Suprapubic skin (tissue), 4 donors: ENCODE measurements around the gene SLK. TPM values are rescaled to one million over a fixed set of nuclear protein-coding genes. Genes with fewer than 3 reads are reported as not detected.

ENCODE experiments used
- DNase-seq, 2 donors: peaks; one replicate each; pipeline ENCODE4 v3.0.0-alpha.2; 2019; ENCODE audit warnings: low spot score in 2 of 2
- H3K27ac ChIP-seq: fragments of 200-600 bp; sonication (generic); one replicate; pipeline ENCODE4 v1.5.1; 2019
- H3K27me3 ChIP-seq: fragments of 200-600 bp; sonication (generic); one replicate; pipeline ENCODE4 v1.5.1; 2019
- H3K36me3 ChIP-seq: fragments of 200-600 bp; sonication (generic); one replicate; pipeline ENCODE4 v1.5.1; 2019
- H3K4me1 ChIP-seq: fragments of 200-600 bp; sonication (generic); one replicate; pipeline ENCODE4 v1.5.1; 2019
- H3K4me3 ChIP-seq: fragments of 200-600 bp; sonication (generic); one replicate; pipeline ENCODE4 v1.5.1; 2019; ENCODE audit warnings: mild to moderate bottlenecking
- H3K9me3 ChIP-seq: fragments of 200-600 bp; sonication (generic); one replicate; pipeline ENCODE4 v1.5.1; 2019
- EP300 ChIP-seq: sonication (generic); formaldehyde crosslinking; IDR thresholded peaks from one replicate; pipeline ENCODE4 v1.6.1; 2017; ENCODE audit warnings: antibody characterized with exemption
- POLR2A ChIP-seq, 2 donors: fragments of 450-650 bp; IDR thresholded peaks; one replicate each; pipeline ENCODE4 v1.6.1; 2017; ENCODE audit warnings: antibody characterized with exemption in 2 of 2, mild to moderate bottlenecking in 2 of 2, moderate library complexity in 2 of 2
- POLR2AphosphoS5 ChIP-seq, 3 donors: sonication (generic); formaldehyde crosslinking; IDR thresholded peaks; one replicate each; pipeline ENCODE4 v1.6.1; 2017; ENCODE audit warnings: antibody characterized with exemption in 3 of 3
- WGBS: methylation state at CpG from one replicate; pipeline ENCODE4 v1.1.5; 2018; 5-methylcytosine and 5-hydroxymethylcytosine counted together
- total RNA-seq, 4 donors: library from RNA; depleted of rRNA; stranded (reverse); fragments of >200 nt; gene quantifications; one replicate each; pipeline ENCODE4 v1.1.0, GENCODE V29; 2016
- TF ChIP-seq, protein P1 (sequence below), 2 donors: fragments of 200-600 bp in 1 of 2; fragments of 450-650 bp in 1 of 2; sonication (generic) in 1 of 2; IDR thresholded peaks; one replicate each; pipeline ENCODE4 v1.5.1; 2016 to 2019; ENCODE audit warnings: antibody characterized with exemption in 2 of 2, mild to moderate bottlenecking in 1 of 2, moderate library complexity in 1 of 2

Gene SLK
- total RNA-seq, 4 donors from 2014 or later: 38.1 to 81.4 (median 56.3) TPM

DNA sequence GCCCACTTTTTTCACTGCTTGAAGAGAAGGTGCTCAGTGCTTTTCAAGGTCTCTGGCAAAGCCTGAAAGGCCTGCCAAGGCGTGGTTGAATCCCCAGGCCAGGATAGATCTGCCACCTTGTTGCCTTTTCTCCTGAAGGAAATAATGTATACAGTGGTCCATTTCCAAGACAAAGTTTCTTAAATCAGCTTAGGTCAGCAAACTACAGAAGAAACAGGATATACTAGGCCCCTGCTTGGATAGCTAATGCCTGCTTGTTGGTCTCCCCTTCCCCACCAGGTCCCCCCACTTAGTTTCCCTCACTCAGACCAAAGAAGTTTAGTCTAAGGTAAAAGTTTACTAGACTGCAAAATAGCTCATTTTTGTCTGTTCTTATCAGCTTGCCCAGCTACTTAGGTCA, 98.8 kb downstream of the SLK start:
- peaks cover 7% of the 10 kb centered on the region for H3K36me3 ChIP-seq
- H3K9me3 ChIP-seq: no peaks in the 10 kb centered on the region
- no peaks in the 10 kb centered on the region for H3K27me3 ChIP-seq
- no peak overlapping the region for H3K27ac ChIP-seq
- DNase-seq: no peak
- WGBS: 75% methylated on average over 1 of the region's 1 CpG
- peaks cover 6% of the 10 kb centered on the region for H3K4me1 ChIP-seq
- no peak for TF ChIP-seq POLR2AphosphoS5 (IDR thresholded peaks at IDR 0.05)
- no peak for TF ChIP-seq POLR2A (IDR thresholded peaks at IDR 0.05)
- no peak for TF ChIP-seq EP300
- TF ChIP-seq, protein P1, sequence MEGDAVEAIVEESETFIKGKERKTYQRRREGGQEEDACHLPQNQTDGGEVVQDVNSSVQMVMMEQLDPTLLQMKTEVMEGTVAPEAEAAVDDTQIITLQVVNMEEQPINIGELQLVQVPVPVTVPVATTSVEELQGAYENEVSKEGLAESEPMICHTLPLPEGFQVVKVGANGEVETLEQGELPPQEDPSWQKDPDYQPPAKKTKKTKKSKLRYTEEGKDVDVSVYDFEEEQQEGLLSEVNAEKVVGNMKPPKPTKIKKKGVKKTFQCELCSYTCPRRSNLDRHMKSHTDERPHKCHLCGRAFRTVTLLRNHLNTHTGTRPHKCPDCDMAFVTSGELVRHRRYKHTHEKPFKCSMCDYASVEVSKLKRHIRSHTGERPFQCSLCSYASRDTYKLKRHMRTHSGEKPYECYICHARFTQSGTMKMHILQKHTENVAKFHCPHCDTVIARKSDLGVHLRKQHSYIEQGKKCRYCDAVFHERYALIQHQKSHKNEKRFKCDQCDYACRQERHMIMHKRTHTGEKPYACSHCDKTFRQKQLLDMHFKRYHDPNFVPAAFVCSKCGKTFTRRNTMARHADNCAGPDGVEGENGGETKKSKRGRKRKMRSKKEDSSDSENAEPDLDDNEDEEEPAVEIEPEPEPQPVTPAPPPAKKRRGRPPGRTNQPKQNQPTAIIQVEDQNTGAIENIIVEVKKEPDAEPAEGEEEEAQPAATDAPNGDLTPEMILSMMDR (IDR thresholded peaks at IDR 0.05): no peak
- H3K4me3 ChIP-seq: no peak overlapping the region

DNA sequence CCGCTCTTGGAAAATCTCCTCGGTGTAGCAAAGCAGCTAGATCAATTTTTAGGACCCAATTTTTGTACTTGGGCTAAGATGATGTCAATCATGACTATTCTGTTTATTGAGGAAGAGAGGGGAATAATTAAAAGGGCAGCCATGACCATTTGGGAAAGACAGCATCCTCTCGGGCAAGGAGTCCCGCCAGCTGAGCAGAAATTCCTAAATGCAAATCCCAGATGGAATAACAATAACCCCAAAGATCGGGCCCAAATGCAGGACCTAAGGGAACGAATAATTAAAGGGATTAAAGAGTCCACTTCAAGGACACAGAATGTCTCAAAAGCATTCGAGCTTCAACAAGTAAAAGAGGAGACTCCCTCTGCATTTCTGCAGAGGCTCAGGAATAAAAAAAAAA, 100.0 kb downstream of the SLK start:
- TF ChIP-seq POLR2A (IDR thresholded peaks at IDR 0.05) (no peak), POLR2AphosphoS5 (IDR thresholded peaks at IDR 0.05) (no peak), EP300 (no peak)
- TF ChIP-seq, protein P1 (IDR thresholded peaks at IDR 0.05): no peak

DNA sequence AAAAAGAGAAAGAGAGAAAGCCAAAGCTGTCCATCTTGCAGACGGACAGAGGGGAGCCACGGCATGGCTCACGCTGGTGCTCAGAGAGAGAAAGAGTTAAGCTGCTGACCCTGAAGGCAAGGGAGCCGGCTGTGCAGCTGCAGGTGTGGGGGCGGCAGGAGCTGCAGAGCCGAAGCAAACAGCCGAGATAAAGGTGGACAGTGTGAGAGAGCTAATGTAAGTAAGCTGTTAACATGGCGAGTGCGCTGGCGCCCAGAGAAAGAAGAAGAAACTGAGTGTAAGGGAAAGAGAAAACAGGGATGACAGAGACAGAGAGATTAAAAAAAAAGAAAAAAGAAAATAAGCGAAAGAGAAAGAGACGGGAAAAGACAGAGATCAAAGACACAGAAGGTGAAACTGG, 100.6 kb downstream of the SLK start:
- Histone ChIP-seq H3K36me3 (peaks cover 3% of the 10 kb centered on the region), H3K4me1 (peaks cover 6% of the 10 kb centered on the region), H3K27ac (no peak overlapping the region), H3K27me3 (no peaks in the 10 kb centered on the region), H3K4me3 (no peak overlapping the region), H3K9me3 (no peaks in the 10 kb centered on the region)
- WGBS: 58% methylated on average over 12 of the region's 12 CpGs
- TF ChIP-seq POLR2AphosphoS5 (IDR thresholded peaks at IDR 0.05) (no peak), EP300 (no peak), POLR2A (IDR thresholded peaks at IDR 0.05) (no peak)
- TF ChIP-seq, protein P1 (IDR thresholded peaks at IDR 0.05): no peak
- DNase-seq: no peak

More for the DNA sequence above, 100.0 kb downstream of the SLK start:
- peaks cover 6% of the 10 kb centered on the region for H3K4me1 ChIP-seq
- peaks cover 6% of the 10 kb centered on the region for H3K36me3 ChIP-seq
- H3K4me3 ChIP-seq: no peak overlapping the region
- H3K27me3 ChIP-seq: no peaks in the 10 kb centered on the region
- H3K27ac ChIP-seq: no peak overlapping the region
- WGBS: 65% methylated on average over 7 of the region's 7 CpGs
- no peaks in the 10 kb centered on the region for H3K9me3 ChIP-seq
- DNase-seq: no peak

DNA sequence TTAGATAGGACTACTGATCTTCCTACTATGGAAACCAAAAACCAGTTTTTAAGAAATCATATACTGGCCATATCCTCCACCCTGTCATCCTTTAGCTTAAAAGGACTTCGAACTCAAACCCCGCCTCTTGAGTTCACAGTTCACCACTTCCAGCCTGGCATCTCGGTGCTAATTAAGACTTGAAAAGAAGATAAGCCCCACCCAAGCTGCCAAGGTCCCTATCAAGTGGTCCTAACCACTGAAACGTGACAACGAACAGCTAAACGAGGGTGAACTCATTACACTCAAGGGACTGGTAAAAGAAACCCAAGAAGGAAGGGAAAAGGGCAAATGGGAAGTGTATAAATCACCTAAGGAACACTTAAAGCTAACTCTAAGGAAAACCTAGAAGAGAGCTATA, 102.7 kb downstream of the SLK start:
- no peaks in the 10 kb centered on the region for H3K27me3 ChIP-seq
- DNase-seq: no peak
- TF ChIP-seq EP300 (no peak), POLR2AphosphoS5 (IDR thresholded peaks at IDR 0.05) (no peak), POLR2A (IDR thresholded peaks at IDR 0.05) (no peak)
- TF ChIP-seq, protein P1 (IDR thresholded peaks at IDR 0.05): no peak
- H3K4me3 ChIP-seq: no peak overlapping the region
- WGBS: 56% methylated on average over 6 of the region's 6 CpGs
- H3K27ac ChIP-seq: no peak overlapping the region
- H3K36me3 ChIP-seq: peaks cover 6% of the 10 kb centered on the region
- H3K4me1 ChIP-seq: peaks cover 8% of the 10 kb centered on the region
- no peaks in the 10 kb centered on the region for H3K9me3 ChIP-seq

DNA sequence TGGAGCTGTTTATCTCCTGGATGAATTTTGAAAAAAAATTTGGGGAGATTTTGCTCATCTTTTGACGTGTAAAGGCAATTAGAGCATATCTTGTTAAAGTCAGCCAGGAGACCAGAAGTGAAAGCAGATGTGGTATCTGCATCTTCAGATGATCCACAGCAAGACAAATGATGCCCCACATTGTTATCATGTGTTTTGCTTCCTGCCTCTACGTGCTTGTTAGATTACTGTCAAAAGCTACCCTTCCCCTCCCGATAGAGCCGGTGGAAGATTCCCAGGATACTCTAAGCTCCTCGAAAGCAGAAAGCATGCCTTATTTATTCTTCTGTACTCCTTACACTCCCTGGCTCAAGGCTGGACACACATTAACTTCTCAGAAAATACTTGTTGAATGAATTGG, 105.8 kb downstream of the SLK start:
- H3K9me3 ChIP-seq: no peaks in the 10 kb centered on the region
- WGBS: 46% methylated on average over 5 of the region's 5 CpGs
- DNase-seq: no peak
- peaks cover 17% of the 10 kb centered on the region for H3K4me1 ChIP-seq
- TF ChIP-seq, protein P1 (IDR thresholded peaks at IDR 0.05): no peak
- TF ChIP-seq EP300 (no peak), POLR2AphosphoS5 (IDR thresholded peaks at IDR 0.05) (no peak), POLR2A (IDR thresholded peaks at IDR 0.05) (no peak)
- H3K36me3 ChIP-seq: peaks cover 6% of the 10 kb centered on the region
- no peaks in the 10 kb centered on the region for H3K27me3 ChIP-seq
- H3K27ac ChIP-seq: no peak overlapping the region
- H3K4me3 ChIP-seq: no peak overlapping the region
